ENCODE data around the gene JARID2. TPM values are rescaled to one million over a fixed set of nuclear protein-coding genes. Genes with fewer than 3 reads are reported as not detected.

Gene JARID2
- polyA plus RNA-seq, 1 of the 3 experiments (the other 2 are of a cell fraction): 3.4 TPM

DNA sequence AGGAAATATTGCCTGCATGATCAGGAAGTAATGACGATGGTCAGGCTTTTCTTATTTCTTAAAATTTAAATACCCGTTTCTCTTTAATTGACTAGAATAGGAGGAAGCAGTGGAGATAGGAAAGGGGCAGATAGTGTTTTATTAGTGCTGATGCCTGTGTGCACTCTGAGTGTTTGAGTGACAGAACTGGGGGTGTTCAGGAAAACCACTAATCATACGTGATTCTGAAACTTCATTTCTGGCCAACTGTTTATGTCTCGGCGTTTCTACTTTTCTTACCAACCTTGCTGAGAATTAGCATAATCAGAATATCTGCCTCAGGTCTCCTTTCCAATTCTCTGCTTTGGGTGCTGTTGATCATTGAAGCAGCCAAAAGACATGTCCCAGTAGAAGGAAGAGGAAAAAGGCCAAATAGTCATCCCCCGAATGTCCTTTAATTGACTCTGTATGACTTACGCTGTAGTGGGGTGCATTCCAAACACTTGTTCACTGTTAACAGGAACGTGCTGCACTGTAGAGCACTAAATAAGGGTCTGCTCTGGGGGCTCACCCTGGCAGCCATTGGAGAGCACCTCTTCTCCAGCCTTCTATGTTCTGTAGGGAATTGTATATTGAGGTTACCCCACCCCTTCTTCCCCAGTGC lies 152.9 kb downstream of the JARID2 start:
- Histone ChIP-seq H4K20me1 (ENCODE audit: insufficient read depth) (no peaks in the 10 kb centered on the region; the same call in 1 of the 2 replicates), H3K9me2 (no peaks in the 10 kb centered on the region), H3K4me1 (ENCODE audit: control insufficient read depth in 1 of 2, insufficient read depth in 2 of 2, low read depth in 1 of 2, low read length in 1 of 2) (peaks cover 16 to 19% of the 10 kb centered on the region in 2 experiments; a peak in 3 of 4 replicates), H3K27ac (ENCODE audit: low read depth in 2 of 2, low read length in 1 of 2) (no peak overlapping the region), H3K27me3 (ENCODE audit: insufficient read depth) (no peaks in the 10 kb centered on the region), H3K79me2 (ENCODE audit: insufficient read depth) (peaks cover 5% of the 10 kb centered on the region), H3K9ac (no peak overlapping the region), H3K36me3 (replicated peaks in 1 of 2; ENCODE audit: control insufficient read depth in 1 of 2, insufficient read depth in 2 of 2, low read length in 1 of 2) (no peaks in the 10 kb centered on the region), H3K4me2 (no peak overlapping the region), H3K9me3 (no peaks in the 10 kb centered on the region), H3F3A (replicated peaks; ENCODE audit: insufficient read depth) (no peaks in the 10 kb centered on the region), H3K4me3 (ENCODE audit: low read depth in 2 of 2, low read length in 1 of 2) (no peak overlapping the region), H2AFZ (ENCODE audit: low read depth) (no peak overlapping the region)
- WGBS (ENCODE audit: low lambda C conversion rate): 96% methylated on average over 8 of the region's 8 CpGs
- TF ChIP-seq TEAD4 (IDR thresholded peaks at IDR 0.05; ENCODE audit: borderline replicate concordance, insufficient read depth): no peak
- TF ChIP-seq, protein P1, sequence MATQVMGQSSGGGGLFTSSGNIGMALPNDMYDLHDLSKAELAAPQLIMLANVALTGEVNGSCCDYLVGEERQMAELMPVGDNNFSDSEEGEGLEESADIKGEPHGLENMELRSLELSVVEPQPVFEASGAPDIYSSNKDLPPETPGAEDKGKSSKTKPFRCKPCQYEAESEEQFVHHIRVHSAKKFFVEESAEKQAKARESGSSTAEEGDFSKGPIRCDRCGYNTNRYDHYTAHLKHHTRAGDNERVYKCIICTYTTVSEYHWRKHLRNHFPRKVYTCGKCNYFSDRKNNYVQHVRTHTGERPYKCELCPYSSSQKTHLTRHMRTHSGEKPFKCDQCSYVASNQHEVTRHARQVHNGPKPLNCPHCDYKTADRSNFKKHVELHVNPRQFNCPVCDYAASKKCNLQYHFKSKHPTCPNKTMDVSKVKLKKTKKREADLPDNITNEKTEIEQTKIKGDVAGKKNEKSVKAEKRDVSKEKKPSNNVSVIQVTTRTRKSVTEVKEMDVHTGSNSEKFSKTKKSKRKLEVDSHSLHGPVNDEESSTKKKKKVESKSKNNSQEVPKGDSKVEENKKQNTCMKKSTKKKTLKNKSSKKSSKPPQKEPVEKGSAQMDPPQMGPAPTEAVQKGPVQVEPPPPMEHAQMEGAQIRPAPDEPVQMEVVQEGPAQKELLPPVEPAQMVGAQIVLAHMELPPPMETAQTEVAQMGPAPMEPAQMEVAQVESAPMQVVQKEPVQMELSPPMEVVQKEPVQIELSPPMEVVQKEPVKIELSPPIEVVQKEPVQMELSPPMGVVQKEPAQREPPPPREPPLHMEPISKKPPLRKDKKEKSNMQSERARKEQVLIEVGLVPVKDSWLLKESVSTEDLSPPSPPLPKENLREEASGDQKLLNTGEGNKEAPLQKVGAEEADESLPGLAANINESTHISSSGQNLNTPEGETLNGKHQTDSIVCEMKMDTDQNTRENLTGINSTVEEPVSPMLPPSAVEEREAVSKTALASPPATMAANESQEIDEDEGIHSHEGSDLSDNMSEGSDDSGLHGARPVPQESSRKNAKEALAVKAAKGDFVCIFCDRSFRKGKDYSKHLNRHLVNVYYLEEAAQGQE (IDR thresholded peaks at IDR 0.05; ENCODE audit: low read depth, low read length): no peak
- CTCF ChIA-PET: interaction anchor here (1.8 to 3.4 kb wide), 2 partner anchors 8 to 1188 kb away, joined by 6 to 27 read pairs; no protein-coding TSS in a partner anchor
- POLR2A ChIA-PET: no interaction called here
- DNase-seq: no peak

DNA sequence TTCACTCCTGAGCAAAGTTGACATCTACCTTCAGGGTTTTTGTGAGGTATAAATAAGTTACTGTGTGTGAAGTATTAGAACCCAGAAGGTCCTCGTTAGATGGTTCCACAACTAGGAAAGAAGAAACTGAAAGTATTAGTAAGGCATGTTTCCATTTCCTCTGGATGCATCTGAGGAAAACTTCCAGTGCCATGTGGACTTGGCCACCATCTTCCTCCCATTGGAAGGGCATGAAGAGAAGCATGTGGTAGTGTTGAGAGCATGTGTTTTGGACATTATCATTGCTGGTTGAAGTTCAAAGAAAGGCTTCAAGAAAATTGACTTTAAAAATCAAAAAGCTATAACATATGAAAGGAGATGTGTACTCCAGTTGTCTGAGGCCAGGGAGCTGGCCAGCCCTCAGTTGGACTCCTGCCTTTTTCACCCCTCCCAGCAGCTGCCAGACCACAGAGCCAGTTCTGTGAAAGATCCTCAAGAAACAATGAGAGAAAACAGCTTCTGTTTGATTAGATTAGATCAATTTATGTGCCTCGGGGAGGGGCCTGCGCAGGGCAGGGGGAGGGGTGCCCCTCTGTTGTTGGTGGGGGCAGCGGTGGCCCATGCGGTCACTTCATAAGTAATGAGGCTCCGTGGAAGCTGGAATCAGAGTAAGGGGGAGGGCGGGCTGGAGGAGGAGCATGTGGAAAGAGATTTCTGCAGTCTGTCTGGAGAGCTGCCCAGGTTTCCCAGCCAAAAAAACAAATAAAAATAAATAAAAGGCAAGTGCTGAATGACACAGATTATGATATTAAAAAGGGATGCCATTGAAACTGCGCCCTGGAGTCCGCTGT lies 154.0 kb downstream of the JARID2 start:
- Histone ChIP-seq H2AFZ (ENCODE audit: low read depth) (no peak overlapping the region), H3K36me3 (replicated peaks in 1 of 2; ENCODE audit: control insufficient read depth in 1 of 2, insufficient read depth in 2 of 2, low read length in 1 of 2) (no peaks in the 10 kb centered on the region), H3K4me3 (ENCODE audit: low read depth in 2 of 2, low read length in 1 of 2) (peak overlapping the region; percentile 21 to 43; a peak in 3 of 4 replicates), H3K9me2 (no peaks in the 10 kb centered on the region), H3K4me2 (peak overlapping the region; percentile 80), H3K27me3 (ENCODE audit: insufficient read depth) (no peaks in the 10 kb centered on the region), H3F3A (replicated peaks; ENCODE audit: insufficient read depth) (no peaks in the 10 kb centered on the region), H3K79me2 (ENCODE audit: insufficient read depth) (peaks cover 5% of the 10 kb centered on the region), H3K9ac (no peak overlapping the region), H3K27ac (ENCODE audit: low read depth in 2 of 2, low read length in 1 of 2) (peak overlapping the region in 1 of 2 experiments; percentile 81; a peak in 2 of 4 replicates), H3K9me3 (no peaks in the 10 kb centered on the region), H3K4me1 (ENCODE audit: control insufficient read depth in 1 of 2, insufficient read depth in 2 of 2, low read depth in 1 of 2, low read length in 1 of 2) (peaks cover 16 to 23% of the 10 kb centered on the region in 2 experiments; a peak in 3 of 4 replicates), H4K20me1 (ENCODE audit: insufficient read depth) (no peaks in the 10 kb centered on the region; the same call in 1 of the 2 replicates)
- POLR2A ChIA-PET: interaction anchor here (0.7 to 1.6 kb wide), 2 partner anchors 881 to 1359 kb away, joined by 3 to 5 read pairs; no protein-coding TSS in a partner anchor
- CTCF ChIA-PET: interaction anchor here (0.6 to 3.4 kb wide), 16 partner anchors 9 to 1189 kb away, joined by 3 to 27 read pairs (median 4); no protein-coding TSS in a partner anchor
- peak; percentile 89 for DNase-seq
- WGBS (ENCODE audit: low lambda C conversion rate): 11% methylated on average over 9 of the region's 9 CpGs
- TF ChIP-seq JUND (IDR thresholded peaks at IDR 0.05) (no peak), FOSL2 (IDR thresholded peaks at IDR 0.05; ENCODE audit: borderline replicate concordance, low read depth) (no peak), GATA2 (CRISPR knock-in tag; IDR thresholded peaks at IDR 0.05) (peak; percentile 86), TCF12 (IDR thresholded peaks at IDR 0.05) (peak; percentile 82), SIN3A (IDR thresholded peaks at IDR 0.05; ENCODE audit: borderline replicate concordance, low read depth, low read length) (no peak), MEF2A (IDR thresholded peaks at IDR 0.05; ENCODE audit: borderline replicate concordance, low read depth) (no peak), SMC3 (IDR thresholded peaks at IDR 0.05; ENCODE audit: low read depth, low read length) (0 out of 2 replicates have a peak, but pooled peaks have one; percentile 16), NRF1 (IDR thresholded peaks at IDR 0.05; ENCODE audit: low read depth, low read length) (0 out of 2 replicates have a peak, but pooled peaks have one; percentile 3), CHD2 (IDR thresholded peaks at IDR 0.05; ENCODE audit: low read length, partially characterized antibody) (peak; percentile 95), MXI1 (IDR thresholded peaks at IDR 0.05; ENCODE audit: low read depth, low read length) (peak; percentile 83), TEAD4 (IDR thresholded peaks at IDR 0.05; ENCODE audit: borderline replicate concordance, insufficient read depth) (peak; percentile 62)
- TF ChIP-seq, protein P2, sequence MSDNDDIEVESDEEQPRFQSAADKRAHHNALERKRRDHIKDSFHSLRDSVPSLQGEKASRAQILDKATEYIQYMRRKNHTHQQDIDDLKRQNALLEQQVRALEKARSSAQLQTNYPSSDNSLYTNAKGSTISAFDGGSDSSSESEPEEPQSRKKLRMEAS (IDR thresholded peaks at IDR 0.05; ENCODE audit: low read depth): peak; percentile 38
- TF ChIP-seq, protein P3, sequence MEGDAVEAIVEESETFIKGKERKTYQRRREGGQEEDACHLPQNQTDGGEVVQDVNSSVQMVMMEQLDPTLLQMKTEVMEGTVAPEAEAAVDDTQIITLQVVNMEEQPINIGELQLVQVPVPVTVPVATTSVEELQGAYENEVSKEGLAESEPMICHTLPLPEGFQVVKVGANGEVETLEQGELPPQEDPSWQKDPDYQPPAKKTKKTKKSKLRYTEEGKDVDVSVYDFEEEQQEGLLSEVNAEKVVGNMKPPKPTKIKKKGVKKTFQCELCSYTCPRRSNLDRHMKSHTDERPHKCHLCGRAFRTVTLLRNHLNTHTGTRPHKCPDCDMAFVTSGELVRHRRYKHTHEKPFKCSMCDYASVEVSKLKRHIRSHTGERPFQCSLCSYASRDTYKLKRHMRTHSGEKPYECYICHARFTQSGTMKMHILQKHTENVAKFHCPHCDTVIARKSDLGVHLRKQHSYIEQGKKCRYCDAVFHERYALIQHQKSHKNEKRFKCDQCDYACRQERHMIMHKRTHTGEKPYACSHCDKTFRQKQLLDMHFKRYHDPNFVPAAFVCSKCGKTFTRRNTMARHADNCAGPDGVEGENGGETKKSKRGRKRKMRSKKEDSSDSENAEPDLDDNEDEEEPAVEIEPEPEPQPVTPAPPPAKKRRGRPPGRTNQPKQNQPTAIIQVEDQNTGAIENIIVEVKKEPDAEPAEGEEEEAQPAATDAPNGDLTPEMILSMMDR (IDR thresholded peaks at IDR 0.05): no peak
- TF ChIP-seq, protein P1 (IDR thresholded peaks at IDR 0.05; ENCODE audit: low read depth, low read length): peak; percentile 75; the same call in 1 of the 2 replicates

All from SK-N-SH (cell line).